Keratinocyte (primary cell): Measurements from ENCODE around the gene CENPQ.

Experiments
- EZH2 ChIP-seq: IDR thresholded peaks from one replicate; pipeline ENCODE4 v1.6.1; 2012; ENCODE audit warnings: inconsistent platforms, mild to moderate bottlenecking, low read length, moderate library complexity
- TF ChIP-seq, protein P1 (sequence below), 3 experiments: IDR thresholded peaks in 1 of 3; conservative IDR thresholded peaks in 1 of 3; optimal IDR thresholded peaks in 1 of 3; 2 replicates in 2 of 3; 3 replicates in 1 of 3; pipeline versions ENCODE3 to v1.5.1; 2011; ENCODE audit warnings: low read length in 3 of 3, mild to moderate bottlenecking in 3 of 3, moderate library complexity in 2 of 3, control low read depth in 1 of 3, inconsistent platforms in 1 of 3; ENCODE audit not compliant: insufficient read depth in 2 of 3; ENCODE audit errors: extremely low read depth in 1 of 3

DNA sequence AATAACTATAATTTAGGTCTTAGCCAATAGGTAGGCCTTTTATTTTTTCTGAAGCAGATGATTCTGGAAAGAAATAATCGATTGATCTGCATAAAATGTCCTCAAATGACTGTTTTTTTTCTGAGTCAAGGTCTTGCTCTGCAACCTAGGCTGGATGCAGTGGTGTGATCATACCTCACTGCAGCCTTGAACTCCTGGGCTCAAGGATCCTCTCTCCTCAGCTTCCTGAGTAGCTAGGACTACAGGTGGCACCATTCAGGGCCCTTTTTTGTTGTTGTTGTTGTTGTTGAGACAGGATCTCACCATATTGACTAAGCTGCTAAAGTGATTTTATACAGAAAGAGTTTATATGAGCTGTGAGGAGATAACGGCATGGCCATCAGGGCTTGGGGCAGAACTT is 54.7 kb downstream of the CENPQ start:
- TF ChIP-seq, protein P1, sequence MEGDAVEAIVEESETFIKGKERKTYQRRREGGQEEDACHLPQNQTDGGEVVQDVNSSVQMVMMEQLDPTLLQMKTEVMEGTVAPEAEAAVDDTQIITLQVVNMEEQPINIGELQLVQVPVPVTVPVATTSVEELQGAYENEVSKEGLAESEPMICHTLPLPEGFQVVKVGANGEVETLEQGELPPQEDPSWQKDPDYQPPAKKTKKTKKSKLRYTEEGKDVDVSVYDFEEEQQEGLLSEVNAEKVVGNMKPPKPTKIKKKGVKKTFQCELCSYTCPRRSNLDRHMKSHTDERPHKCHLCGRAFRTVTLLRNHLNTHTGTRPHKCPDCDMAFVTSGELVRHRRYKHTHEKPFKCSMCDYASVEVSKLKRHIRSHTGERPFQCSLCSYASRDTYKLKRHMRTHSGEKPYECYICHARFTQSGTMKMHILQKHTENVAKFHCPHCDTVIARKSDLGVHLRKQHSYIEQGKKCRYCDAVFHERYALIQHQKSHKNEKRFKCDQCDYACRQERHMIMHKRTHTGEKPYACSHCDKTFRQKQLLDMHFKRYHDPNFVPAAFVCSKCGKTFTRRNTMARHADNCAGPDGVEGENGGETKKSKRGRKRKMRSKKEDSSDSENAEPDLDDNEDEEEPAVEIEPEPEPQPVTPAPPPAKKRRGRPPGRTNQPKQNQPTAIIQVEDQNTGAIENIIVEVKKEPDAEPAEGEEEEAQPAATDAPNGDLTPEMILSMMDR (optimal IDR thresholded peaks at IDR 0.05 in 1 of 3, IDR thresholded peaks at IDR 0.05 in 1 of 3, conservative IDR thresholded peaks at IDR 0.05 in 1 of 3; ENCODE audit: extremely low read depth in 1 of 3, insufficient read depth in 2 of 3, low read length in 3 of 3) = no peak
- TF ChIP-seq EZH2 = no peak
